ENCODE data around the gene KLHDC4. TPM values are rescaled to one million over a fixed set of nuclear protein-coding genes. Genes with fewer than 3 reads are reported as not detected.
A peak's percentile ranks its signal among the peaks of the same experiment; 100 is the strongest.

Gene KLHDC4
- polyA plus RNA-seq, 10 donors, result 18.3 to 29.1 (median 23.6) TPM

DNA sequence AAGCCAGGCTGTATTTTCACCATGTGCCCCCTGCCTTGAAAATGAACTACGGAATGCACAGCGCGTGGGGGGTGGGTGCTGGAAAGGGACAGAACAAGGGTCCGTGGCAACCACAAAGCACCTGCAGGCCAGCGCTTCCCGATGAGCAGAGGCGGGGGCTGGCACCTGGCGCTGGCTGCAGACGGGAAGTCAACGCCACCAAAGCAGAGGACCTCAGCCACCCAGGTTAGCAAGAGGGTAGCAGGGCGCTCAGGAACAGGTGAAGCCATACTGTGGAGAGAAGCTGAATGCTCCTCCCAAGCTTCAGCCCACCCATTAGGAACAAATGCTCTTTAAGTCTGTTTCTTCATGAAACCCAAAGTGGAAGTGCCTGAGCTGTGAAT lies 64.7 kb downstream of the KLHDC4 start:
- no peak for DNase-seq

DNA sequence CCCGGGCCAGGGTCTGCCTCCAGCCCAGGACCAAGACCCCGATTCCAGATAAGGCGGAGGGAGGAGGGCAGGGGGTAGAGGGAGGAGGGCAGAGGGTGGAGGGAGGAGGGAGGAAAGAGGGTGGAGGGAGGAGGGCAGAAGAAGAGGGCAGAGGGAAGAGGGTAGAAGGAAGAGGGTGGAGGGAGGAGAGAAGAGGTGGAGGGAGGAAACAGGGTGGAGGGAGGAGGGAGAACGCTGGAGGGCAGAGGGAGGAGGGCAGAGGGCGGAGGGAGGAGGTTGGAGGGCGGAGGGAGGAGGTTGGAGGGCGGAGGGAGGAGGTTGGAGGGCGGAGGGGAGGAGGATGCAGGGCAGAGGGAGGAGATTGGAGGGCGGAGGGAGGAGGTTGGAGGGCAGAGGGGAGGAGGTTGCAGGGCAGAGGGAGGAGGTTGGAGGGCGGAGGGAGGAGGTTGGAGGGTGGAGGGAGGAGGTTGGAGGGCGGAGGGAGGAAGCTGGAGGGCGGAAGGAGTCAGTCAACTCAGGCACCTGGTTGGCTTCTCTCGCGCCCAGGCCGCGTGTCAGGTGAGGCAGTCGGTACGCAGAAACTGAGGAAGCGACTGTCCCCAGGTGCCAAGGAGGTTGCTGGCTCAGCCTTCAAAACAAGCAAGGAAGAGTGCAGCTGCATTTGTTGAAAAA lies 65.2 kb downstream of the KLHDC4 start:
- DNase-seq, result no peak

DNA sequence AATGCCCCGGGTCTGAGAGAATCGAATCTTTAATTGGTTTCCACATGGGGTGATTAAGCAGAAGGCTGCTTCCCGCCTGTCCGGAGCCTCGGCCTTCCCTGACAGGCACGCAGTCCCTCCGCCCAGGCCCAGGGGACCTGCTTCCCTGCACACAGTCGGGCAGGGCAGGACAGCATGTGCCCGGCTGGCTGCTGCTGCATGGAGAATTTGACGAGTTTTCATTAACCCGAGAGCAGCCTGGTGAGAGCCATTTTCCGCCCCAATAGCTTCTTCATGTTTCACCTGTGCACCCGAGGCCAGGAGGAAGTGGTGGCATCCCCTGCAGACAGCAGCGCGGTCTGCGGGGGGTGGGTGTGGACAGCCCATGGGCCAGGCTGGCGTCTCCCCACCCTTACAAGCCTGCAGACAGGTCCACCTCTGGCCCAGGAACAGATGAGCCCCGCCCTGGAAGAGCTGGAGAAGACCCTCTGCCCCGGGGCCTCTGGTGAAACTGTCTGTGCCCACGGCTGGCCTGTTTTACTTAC lies 67.0 kb downstream of the KLHDC4 start:
- no peak for DNase-seq

DNA sequence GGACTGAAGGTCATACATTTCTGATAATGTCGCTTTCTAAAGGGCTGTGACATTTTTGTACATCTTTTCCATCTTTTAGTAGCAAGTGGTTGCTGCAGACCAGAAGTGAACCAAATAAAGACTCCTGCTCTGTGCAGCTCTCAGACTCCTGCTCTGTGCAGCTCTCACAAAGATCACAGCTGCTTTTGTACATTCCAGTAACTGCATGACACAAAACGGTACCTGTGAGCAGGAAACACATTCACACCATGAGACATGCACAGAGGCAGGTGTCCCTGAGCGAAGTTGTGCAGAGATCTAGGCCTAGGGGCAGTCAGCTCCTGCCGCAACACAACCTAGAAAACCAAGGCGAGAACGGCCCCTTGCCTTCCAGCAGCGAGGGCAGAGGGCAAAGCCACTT lies 67.5 kb downstream of the KLHDC4 start:
- no peak for DNase-seq

DNA sequence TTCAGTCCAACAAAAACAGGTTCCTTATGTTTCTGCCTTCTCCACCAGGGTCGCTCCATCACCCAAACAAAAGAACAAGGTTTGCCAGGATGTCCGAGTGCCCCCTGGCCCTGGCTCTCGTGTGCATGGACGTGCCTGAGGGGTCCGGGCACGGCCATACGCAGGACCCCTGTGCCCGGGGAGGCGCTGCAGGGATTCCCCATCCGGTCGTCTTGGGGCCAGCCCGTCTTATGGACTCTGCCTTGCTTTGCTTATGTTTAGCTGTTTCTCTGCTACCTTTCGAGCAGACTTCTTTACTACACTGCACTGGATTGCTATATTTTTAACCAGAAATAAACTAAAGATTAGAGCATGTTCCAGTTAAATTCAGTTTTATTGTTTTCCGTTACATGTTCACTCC lies 68.0 kb downstream of the KLHDC4 start:
- no peak for DNase-seq

DNA sequence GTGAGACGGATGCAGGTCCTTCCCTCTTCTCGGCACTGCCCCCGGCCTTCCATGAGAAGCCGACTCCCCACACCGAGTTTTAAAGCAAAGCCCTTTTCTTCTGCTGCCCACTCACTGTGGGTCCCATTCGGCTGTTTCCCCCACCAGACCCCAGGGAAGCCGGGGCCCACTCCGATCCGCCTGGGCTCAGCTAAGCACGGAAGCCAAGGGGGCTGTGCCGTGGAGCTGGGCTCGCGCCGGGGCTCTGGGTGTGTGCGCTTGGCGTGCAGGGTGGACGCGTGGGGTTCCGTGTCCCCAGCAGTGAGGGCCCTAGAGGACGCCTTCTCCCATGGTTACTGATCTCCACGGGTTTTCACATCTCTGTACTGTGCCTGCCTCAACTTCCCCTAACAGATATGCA lies 68.5 kb downstream of the KLHDC4 start:
- DNase-seq, result no peak

DNA sequence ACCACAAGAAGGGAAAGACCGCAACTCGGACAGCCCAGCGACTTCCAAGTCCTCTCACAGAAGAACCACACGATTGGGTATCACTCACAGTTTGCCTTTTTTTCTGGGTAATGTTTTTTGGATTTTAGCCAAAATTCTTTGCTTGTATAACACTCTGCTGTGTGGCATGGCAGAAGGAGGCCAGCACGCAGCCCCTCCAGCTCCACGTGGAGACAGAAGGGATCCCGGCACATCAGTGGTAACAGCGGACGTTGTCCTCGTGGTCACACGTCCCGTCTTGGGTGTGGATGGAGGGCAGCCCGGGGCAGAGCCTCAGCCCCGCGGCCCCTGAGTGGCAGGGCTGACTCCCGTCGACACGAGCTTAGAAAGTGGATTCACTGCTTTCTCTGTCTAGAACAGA lies 69.1 kb downstream of the KLHDC4 start:
- no peak for DNase-seq

DNA sequence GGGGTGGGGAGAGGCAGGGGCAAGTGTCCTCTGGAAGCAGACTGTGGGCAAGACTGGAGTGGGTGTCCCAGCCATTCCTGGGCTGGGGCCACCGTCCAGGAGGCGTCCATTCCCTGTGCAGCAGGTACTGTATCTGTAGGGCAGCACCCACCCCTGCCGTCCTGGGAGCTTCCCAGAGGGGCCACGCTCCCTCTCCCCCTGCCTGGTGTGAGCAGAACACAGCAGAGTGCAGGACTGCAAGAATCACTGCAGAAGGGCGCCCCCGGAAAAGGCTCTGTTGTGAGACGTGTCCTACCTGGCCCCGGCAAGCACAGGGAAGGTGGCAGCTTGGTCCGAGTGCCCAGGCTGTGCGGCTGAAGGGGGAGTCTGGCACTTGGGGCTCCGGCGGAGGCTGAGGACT lies 70.3 kb downstream of the KLHDC4 start:
- no peak for DNase-seq

DNA sequence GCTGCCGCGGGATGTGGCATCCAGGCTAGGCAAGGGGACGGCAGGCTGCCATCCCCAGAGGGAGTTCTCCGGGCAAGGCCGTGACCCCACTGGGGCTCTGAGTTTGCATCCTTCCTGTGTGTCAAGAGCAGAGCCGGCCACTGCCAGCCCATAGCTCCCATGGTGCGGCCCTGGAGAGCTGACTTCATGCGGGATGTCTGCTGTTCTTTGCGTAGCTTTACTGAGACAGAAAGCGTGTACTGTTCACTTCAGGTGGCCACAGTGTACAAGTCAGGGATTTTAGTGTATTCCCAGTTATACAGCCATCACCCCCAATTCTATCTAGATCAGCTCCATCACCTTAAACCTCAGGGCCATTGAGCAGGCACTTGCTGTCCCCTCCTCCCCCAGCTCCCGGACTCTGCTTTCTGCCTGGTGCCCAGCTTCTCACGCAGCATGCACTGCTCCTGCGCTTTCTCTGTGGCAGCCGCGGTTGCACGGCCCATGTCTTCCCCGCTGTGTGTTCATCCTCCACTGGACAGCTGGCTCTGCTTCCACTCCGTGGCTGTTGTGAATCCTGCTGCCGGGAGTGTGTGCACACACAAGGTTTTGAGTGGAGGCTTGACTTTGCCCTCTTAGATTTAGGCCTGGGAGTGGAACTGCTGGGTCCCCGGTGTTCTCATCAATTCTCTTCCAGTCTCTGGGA lies 71.2 kb downstream of the KLHDC4 start:
- peak in 1 of 3 donors; percentile 44 for DNase-seq

DNA sequence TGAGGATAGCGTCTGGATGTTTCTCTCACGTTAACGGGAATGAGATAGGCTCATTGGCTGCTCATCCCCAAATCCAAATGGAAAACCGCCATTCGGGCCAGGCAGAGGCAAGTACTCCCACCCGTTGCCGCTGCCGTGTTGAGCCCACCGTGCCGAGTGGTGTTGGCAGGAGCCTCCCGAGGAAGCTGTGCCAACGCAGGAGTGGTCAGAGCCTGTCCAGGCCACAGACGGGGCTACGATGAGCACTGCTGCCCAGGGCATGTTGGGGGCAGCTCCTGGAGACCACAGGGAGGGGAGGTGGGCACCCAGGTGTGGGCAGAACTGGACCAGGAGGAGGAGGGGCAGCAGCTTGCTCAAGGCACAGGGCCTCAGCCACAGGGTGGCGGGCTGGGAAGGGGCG lies 72.0 kb downstream of the KLHDC4 start:
- DNase-seq, result no peak

DNA sequence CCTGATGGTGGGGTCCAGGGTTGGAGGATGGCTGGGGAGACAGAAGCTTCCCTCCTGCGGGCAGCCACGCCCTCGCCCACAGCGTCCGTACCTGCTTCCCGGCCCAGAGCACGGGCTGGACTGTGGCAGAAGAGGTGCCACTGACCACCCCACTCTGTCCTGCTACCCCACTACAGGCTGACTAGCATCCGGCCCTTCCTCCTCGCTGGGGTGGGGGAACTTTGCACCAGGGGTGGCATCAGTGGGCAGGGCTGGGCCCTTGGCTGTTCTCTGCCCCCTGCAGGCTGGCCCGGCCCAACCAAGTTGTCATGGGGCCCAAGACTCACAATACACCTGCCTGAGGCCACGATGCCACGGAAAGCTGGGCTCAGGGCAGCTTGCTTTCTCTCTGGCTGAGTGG lies 73.0 kb downstream of the KLHDC4 start:
- no peak for DNase-seq

DNA sequence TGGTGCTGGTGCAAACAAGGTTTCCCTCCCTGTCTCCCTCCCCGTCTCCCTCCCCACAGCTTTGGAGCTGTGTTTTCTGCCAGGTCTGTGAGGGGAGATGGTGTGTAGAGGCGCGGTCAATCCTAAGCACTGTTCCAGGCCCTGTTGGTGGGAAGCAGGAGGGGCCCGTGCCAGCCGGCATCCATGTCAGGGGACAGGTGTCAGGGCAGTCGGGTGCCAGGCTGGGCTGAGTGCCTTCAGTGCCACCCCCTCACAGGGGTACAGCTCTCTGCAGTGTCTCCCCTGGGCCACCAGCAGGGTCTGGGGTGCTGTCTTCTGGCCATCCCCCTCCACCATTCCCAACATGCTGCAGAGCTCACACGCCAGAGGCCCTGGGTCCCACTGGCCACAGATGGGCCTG lies 73.6 kb downstream of the KLHDC4 start:
- no peak for DNase-seq

DNA sequence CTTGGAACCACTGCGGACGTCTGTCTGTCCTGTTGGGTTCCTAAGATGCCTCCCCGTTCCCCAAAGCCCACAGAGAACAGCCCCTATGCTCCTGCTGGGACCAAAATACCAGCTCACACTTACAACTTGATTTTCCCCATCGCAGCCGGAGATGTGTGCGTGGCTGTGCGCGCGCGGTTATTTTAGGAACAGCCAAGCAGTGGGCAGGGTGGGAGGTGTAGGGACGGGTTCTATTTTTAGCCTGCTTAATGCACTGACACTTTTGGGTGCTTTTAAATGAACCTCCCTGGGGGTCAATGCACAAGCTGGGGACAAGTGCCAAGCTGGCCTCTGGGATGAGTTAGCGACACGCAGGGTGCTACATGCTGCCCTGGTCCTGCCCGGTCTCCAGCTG lies 74.1 kb downstream of the KLHDC4 start:
- no peak for DNase-seq

DNA sequence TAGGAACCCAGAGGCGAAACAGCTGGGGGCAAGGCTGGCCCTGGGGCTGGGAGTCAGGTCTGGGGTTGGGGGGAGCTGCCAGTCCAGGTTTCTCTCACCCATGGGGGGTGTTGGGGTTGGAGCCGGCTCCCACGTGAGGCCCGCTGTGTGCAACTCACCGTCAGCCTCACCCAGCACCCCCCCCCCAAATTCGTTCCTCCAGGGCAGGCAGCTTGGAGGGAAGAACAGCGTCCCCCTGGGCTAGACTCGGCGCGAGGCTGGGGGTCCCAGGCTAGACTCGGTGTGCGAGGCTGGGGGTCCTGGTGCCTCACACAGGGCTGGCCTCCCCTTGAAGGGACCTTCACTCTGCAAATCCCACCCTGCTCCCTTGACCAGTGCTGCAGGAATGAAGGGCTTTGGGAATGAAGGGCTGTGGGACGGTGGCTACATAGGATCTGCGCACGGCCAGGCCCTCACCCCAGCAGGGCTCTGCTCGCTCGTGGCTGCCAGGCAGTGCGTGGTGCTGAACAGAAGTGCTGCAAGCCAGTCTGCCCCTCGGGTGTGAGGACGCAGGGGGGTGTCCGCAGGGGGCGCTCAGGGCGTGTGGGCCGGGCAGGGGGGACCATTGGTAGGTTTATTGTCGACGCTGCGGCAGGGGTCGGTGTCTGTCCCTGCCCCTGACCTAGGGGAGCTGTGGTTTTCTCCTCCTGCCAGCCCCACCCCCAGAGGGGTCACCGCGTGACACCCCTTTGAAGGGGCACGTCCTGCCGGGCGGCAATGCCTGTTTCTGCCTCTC lies 74.7 kb downstream of the KLHDC4 start:
- no peak for DNase-seq

DNA sequence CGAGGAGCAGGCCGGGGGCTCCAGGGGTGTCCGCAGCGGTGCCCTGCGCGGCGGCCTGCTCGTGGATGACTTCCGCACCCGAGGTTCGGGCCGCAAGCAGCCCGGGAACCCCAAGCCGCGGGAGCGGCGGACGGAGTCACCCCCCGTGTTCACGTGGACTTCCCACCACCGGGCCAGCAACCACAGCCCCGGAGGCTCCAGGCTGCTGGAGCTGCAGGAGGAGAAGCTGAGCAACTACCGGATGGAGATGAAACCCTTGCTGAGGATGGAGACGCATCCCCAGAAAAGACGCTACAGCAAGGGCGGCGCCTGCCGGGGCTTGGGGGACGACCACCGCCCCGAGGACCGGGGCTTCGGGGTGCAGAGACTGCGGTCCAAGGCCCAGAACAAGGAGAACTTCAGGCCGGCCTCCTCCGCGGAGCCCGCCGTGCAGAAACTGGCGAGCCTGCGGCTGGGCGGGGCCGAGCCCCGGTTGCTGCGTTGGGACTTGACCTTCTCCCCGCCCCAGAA lies 75.8 kb downstream of the KLHDC4 start:
- DNase-seq, result no peak

DNA sequence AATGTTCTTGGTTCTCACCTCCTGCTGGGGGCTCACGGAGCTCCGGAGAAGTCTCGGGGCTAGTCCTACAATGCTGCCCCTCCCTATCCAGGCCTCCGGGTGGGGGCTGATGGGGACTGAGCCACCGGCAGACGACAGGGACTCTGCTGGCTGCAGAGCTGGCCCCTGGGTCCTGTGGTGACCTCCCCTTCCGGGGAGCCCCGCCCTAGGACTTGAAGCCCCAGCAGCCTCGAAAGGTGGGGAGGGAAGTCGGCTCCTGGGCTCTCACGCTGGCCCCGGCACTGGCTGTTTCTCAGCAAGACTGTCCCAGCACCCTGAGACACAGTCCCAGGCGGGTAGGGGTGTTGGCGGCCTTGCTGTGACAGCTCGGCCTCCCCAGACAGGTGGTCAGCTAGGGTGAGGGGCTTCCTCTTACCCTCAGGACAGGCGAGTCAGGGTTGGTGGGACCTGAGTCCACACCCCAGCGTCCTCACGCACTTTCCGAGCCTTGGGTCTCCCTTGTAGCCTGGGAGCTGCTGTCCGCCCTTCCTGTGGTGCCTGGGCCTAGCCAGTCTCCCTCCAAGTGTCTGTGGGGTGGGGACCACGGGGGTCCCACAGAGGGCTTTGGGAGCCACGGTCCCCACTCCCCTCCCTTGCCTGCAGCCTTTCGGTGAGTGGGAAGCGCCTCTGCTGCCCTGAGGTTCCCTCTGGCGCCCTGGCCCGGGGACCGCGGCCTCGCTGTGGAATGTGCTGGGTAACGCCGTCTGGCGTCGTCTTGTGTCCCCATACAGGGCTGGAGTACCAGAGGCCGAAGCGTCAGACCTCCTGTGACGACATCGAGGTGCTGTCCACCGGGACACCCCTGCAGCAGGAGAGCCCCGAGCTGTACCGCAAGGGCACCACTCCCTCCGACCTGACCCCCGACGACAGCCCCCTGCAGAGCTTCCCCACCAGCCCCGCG lies 76.6 kb downstream of the KLHDC4 start:
- no peak for DNase-seq

DNA sequence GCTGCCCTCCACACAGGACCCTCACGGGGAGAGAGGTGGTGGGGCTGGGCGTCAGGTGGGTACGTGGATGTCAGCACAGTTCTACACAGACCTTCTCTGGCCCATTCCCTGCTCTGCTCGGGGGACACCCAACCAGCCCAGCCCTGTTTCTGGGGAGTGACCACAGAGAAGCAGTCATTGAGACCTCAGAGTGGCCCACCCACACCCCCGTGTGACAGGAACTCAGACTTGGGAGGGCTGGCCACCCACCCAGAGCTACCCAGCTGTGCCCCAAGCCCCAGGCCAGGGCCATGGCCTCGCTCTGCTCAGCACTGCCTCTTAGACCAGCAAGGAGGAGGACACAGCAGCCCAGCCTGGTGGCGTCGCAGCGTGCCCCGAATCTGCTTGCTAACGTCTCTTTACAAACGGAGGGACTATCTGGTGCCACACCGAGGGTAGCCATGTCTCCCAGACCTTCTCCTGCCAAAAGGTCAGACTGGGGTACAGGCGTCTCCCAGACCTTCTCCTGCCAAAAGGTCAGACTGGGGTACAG lies 77.7 kb downstream of the KLHDC4 start:
- DNase-seq, result no peak

DNA sequence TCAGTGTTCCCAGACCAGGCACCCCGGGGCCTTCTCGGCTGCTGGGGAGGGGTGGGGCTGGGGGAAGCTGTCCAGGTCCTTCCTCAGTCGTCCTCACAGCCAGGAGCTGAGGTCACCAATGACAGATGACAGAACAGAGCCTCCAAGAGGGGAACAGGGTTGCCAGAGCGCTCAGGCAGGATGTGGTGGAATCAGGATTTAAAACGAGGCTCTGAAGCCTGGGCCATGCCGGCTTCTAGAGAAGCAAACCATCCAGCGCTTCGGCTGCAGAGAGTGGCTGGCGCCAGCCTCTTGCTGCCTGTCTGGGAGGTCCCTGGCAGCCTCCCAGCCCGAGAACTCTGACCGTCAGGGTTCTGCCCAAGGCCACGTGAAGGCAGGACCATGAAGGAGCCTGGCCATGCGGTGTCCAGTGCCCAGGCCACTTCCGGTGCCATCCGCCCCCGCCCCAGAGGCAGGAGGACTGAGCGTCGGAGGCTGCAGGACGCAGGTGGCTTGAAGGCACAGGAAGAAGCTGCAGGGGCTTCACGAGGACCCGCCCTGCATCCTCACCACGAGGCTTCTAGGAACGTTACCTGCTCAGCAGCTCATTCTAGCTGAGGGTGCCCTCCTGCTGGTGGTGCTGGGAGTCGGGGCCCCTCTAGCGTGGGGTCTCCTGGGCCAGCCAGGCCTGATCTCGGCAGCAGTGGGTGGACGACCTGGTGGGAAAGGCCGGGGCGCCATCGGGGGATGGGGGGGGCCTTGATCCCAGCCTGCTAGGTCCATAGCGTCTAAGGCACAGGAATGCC lies 78.5 kb downstream of the KLHDC4 start:
- peak in 2 of 3 donors; percentile 53 to 66 for DNase-seq

DNA sequence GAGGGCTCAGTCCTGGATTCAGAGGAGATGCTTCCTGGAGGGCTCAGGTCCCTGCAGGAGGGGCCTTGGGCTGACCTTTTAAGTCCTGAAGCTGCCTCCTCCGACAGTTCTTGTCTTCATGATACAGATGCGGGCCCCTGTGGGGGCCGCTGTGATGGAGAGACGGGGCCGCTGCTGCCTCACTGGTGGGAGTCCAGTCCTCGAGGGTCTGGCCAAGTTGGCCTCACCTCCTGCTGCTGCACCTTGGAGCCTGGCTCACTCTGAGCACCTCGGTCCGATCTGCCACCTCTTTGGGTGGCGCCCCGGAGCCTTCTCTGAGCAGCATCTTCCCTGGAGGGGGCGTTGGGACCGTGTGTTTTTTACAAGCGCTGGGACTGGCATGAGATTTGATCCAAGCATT lies 79.1 kb downstream of the KLHDC4 start:
- no peak for DNase-seq

DNA sequence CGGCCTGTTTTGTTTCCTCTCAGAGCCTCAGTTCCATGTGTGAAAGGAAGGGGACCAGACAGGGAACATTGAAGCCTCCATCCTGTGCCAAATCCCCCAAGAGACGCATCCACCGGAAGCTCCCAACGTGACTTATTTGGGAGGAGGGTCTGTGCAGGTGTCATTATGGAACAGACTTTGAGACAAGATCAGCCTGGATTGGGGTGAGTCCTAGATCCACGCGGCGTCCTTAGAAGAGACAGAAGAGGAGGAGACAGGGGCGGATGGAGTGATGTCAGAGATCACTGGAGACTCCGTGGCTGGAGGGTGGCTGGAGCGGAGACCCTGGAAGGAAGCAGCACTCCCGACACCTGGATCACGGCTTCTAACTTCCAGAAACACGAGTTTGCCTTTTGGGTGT lies 80.0 kb downstream of the KLHDC4 start:
- DNase-seq, result no peak

DNA sequence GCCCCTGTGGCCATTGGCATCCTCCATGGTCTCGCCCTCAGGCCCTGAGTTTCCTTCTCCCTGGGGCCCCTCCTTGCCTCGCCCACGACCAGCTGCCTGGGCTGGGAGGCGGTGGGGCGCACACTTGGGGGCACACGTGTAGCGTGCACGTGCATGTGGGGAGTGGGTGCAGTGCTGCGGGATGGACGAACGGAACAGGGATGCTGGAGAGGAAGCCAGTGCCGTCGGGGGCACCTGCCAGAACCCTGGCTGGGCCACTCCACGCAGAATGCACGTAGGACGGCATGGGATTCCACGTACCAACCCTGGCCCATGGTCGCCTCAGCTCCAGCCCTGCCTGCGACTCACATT lies 80.4 kb downstream of the KLHDC4 start:
- DNase-seq, result no peak

All from muscle of back (tissue), 11 donors.